ENCODE results near the gene CRNKL1. TPM values are rescaled to one million over a fixed set of nuclear protein-coding genes. Genes with fewer than 3 reads are reported as not detected.

The CRNKL1 gene
- total RNA-seq, 1 donor from 2014 or later: 31.5 TPM

GRCh38 chr20:20002101-20002998 is 49.9 kb downstream of the CRNKL1 start:
- Mint-ChIP-seq H3K36me3 (ENCODE audit: insufficient read depth) (peaks cover 9% of the 10 kb centered on the region), H3K4me1 (ENCODE audit: low read depth) (peaks cover 14% of the 10 kb centered on the region), H3K9me3 (ENCODE audit: low read depth) (no peaks in the 10 kb centered on the region), H3K27ac (no peak overlapping the region), H3K4me3 (ENCODE audit: low read depth) (no peak overlapping the region), H3K27me3 (no peaks in the 10 kb centered on the region)
- no peak for DNase-seq (ENCODE audit: low spot score, unreplicated experiment)
- TF ChIP-seq CTCF (IDR thresholded peaks at IDR 0.05; ENCODE audit: unreplicated experiment): no peak

- Mint-ChIP-seq H3K36me3 (ENCODE audit: insufficient read depth) (peaks cover 11% of the 10 kb centered on the region), H3K4me1 (ENCODE audit: low read depth) (peaks cover 13% of the 10 kb centered on the region), H3K9me3 (ENCODE audit: low read depth) (no peaks in the 10 kb centered on the region), H3K4me3 (ENCODE audit: low read depth) (no peak overlapping the region), H3K27ac (no peak overlapping the region), H3K27me3 (no peaks in the 10 kb centered on the region)
- TF ChIP-seq CTCF (IDR thresholded peaks at IDR 0.05; ENCODE audit: unreplicated experiment): no peak
- no peak for DNase-seq (ENCODE audit: low spot score, unreplicated experiment)
Observed at GRCh38 chr20:20000211-20000968, 51.9 kb downstream of the CRNKL1 start.

- DNase-seq (ENCODE audit: low spot score, unreplicated experiment): no peak
- no peaks in the 10 kb centered on the region for H3K27me3 Mint-ChIP-seq
- peaks cover 12% of the 10 kb centered on the region for H3K36me3 Mint-ChIP-seq (ENCODE audit: insufficient read depth)
- peaks cover 17% of the 10 kb centered on the region for H3K4me1 Mint-ChIP-seq (ENCODE audit: low read depth)
- H3K4me3 Mint-ChIP-seq (ENCODE audit: low read depth): no peak overlapping the region
- H3K9me3 Mint-ChIP-seq (ENCODE audit: low read depth): no peaks in the 10 kb centered on the region
- no peak for TF ChIP-seq CTCF (IDR thresholded peaks at IDR 0.05; ENCODE audit: unreplicated experiment)
- no peak overlapping the region for H3K27ac Mint-ChIP-seq
Observed at GRCh38 chr20:19998990-19999705, 53.1 kb downstream of the CRNKL1 start.

GRCh38 chr20:19996917-19997316 is 55.3 kb downstream of the CRNKL1 start:
- TF ChIP-seq CTCF (IDR thresholded peaks at IDR 0.05; ENCODE audit: unreplicated experiment): no peak
- H3K36me3 Mint-ChIP-seq (ENCODE audit: insufficient read depth): peaks cover 7% of the 10 kb centered on the region
- peaks cover 20% of the 10 kb centered on the region for H3K4me1 Mint-ChIP-seq (ENCODE audit: low read depth)
- H3K4me3 Mint-ChIP-seq (ENCODE audit: low read depth): no peak overlapping the region
- no peaks in the 10 kb centered on the region for H3K27me3 Mint-ChIP-seq
- no peaks in the 10 kb centered on the region for H3K9me3 Mint-ChIP-seq (ENCODE audit: low read depth)
- no peak for DNase-seq (ENCODE audit: low spot score, unreplicated experiment)
- H3K27ac Mint-ChIP-seq: no peak overlapping the region

GRCh38 chr20:19996222-19996621 is 56.0 kb downstream of the CRNKL1 start:
- H3K4me1 Mint-ChIP-seq (ENCODE audit: low read depth): peaks cover 20% of the 10 kb centered on the region
- DNase-seq (ENCODE audit: low spot score, unreplicated experiment): no peak
- H3K27me3 Mint-ChIP-seq: no peaks in the 10 kb centered on the region
- peaks cover 7% of the 10 kb centered on the region for H3K36me3 Mint-ChIP-seq (ENCODE audit: insufficient read depth)
- no peaks in the 10 kb centered on the region for H3K9me3 Mint-ChIP-seq (ENCODE audit: low read depth)
- H3K27ac Mint-ChIP-seq: no peak overlapping the region
- TF ChIP-seq CTCF (IDR thresholded peaks at IDR 0.05; ENCODE audit: unreplicated experiment): no peak
- H3K4me3 Mint-ChIP-seq (ENCODE audit: low read depth): no peak overlapping the region
